HG03432 (cell line): ENCODE results near the gene WNT7A.

Source experiments
- ATAC-seq: cut with Tn5 transposase; IDR thresholded peaks from one replicate; pipeline ENCODE4 v1.9.1; 2021; ENCODE audit warnings: mild to moderate bottlenecking, moderate library complexity; ENCODE audit not compliant: unreplicated experiment

WNT7A gene

DNA sequence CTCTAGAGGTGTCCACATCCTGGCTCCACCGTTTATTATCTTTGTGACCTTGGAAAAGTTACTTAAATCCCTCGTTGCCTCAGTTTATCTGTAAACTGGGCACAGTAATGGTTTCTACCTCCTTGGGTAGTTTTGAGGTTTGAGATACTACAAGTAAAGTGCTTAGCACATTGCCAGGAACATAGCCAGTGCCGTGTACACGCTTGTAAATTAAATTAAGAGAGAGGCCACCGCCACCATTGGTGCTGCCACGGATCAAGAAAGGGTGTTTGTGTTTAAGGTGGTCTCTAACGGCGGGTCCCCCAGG lies 5.8 kb upstream of the WNT7A start:
- no peak for ATAC-seq

DNA sequence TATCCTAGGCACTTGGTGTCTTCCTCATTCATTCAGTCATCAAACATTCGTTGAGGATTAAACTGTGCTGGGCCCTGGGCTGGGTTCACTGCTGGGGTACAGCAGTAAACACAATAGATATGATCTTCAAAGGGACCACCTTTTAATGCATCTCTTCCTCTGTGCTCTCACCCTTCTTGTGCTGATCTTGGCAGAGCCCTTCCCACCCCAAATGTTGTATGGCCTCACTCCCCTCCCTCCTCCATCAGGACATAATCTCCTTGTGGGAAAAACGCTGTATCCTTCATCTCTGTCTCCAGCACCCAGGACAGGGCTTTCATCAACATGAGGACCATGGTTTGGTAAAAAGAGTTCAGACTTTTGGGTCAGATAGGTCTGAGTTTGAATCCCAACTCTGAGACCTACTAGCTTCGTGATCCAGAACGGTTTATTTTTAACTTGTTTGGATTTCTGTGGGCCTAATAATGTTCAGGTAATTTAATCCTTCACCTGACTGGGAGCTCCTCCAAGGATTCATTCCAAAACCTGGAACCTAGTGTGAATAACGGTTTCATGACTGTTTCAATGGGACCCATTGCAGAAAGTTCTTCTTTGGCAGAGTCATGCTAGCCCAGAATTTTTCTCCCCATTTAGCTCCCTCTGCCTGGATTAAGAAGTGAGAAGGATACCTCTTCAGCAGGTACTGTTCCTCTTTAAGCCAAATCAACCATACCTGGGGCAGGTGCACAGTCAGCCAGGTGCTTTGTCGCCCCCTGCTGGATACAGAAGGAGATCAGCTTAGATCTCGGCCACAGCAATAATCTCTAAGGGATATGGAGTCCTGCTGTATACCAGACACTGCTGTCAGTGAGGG lies 5.2 kb upstream of the WNT7A start:
- ATAC-seq = no peak

DNA sequence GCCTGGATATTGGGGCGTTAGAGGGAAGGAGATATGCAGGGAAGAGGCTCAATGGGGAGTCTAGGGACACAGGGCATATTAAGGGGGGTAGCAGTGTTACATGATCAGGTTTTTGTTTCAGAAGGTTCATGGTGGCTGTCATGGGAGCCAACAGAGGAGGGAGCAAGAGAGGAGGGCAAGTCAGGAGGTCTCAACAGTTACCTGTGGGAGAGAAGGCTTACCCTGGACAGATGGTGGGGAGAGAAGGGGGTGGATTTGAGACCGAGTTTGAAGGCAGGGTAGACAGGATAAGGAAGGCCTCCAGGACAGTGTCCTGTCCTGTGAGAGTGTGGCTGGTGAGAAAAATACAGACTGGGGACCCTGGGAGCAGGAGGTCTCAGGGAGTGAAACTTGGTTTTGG lies 3.8 kb upstream of the WNT7A start:
- ATAC-seq = no peak

DNA sequence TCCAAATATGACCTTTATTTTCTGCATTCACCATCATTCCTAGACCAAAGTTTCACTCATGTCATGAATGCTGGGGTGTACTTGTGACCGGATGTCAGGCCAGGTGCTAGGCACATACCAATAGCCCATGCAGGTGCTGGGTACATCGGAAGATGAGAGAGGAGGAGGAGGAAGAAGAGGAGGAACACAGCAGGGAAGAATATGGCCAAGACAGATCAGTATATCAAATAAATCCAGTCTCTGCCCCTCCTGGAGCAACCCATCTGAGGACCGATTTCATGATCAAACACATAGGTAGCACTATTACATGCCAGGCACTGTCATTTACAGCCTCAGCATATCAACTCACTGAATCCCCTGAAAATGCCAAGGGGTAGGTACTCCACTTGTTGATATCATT lies 3.0 kb upstream of the WNT7A start:
- no peak for ATAC-seq

DNA sequence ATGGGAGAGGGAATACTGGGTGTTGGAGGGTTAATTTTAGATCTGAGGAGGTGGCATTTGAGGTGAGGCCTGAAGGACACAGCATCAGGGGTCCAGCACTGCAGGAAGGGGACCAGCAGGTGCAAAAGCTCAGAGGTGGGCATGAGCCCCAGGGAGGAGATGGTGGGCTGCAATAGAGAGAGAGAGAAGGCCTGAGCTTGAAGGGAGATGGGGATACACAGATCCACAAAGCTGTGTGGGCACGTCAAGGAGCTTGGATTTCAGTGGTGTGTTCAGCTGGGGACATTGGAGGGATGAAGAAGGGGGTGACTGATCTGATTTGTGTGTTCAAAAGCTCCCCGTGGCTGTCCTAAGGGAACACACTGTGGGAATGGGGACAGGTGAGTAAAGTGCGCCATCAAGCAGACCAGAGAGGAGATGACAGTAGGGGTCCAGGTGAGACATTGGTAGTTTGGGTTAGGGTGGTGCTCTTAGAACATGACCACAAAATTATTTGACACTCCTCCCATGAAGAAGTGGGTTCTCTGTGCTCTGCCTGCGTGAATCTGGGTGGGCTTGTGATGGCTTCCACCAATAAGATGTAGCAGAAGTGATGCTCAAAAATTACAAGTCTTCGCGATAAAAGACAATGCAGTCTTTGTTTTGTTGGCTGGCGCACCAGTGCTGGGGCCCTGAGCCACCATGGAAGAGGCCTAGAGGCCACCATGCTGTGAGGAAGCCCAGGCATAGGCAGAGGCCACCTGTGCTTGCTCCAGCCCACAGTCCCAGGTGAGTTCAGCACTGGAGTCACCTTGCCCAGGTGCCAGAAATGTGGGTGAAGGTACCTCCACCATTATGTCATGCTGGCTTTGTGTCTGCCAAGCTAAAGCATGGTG lies 1.9 kb upstream of the WNT7A start:
- no peak for ATAC-seq

DNA sequence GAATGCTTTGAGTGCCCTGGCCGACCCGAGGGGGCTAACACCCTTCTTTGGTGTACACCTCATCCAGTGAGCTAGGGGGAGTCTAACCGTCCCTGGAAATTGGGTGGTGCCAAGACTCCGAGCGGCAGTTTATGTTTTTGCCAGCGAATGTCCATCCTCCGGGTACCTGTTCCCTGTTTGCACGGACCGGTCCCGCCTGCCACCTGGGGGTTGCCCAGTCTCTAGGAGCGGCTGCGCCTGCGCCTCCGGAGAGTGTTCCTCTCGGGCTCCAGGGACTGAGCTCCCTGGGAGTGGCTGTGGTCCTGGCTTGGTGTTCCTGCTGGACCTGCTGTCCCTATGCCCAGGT lies 913 bp upstream of the WNT7A start:
- no peak for ATAC-seq

DNA sequence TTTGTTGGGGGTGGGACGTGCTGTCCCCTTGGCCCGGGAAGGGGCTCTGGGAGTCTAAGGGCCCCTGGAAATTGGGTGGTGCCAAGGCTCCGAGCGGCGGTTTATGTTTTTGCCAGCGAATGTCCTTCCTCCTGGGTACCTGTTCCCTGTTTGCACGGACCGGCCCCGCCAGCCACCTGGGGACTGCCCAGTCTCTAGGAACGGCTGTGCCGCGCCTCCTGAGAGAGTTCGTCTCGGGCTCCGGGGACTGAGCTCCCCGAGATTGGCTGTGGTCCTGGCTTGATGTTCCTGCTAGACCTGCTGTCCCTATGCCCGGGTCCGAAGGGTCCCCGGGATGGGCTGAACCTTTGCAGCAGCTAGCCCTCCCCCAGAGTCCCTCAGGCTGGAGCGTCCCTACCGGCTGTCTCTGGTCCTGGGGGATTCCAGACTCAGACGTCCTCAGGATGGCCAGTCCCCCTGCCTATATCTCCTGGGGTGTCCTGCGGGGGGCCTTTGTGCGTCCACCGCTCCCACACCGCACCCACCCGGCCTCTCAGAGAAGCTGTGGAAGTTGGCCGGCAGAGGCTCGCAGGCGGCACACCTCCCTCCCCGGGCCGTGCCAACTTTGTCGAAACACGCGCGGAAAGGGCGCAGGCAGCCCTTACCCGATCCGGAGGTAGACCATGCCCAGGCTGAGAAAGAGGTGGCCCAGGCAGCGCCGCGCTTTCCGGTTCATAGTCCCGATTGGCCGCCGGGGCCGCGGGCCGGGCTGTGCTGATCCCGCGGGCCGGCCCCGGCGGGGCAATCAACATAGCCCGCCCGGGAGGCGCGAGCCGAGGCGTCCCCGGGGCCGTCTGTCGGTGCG lies 547 bp downstream of the WNT7A start:
- no peak for ATAC-seq

DNA sequence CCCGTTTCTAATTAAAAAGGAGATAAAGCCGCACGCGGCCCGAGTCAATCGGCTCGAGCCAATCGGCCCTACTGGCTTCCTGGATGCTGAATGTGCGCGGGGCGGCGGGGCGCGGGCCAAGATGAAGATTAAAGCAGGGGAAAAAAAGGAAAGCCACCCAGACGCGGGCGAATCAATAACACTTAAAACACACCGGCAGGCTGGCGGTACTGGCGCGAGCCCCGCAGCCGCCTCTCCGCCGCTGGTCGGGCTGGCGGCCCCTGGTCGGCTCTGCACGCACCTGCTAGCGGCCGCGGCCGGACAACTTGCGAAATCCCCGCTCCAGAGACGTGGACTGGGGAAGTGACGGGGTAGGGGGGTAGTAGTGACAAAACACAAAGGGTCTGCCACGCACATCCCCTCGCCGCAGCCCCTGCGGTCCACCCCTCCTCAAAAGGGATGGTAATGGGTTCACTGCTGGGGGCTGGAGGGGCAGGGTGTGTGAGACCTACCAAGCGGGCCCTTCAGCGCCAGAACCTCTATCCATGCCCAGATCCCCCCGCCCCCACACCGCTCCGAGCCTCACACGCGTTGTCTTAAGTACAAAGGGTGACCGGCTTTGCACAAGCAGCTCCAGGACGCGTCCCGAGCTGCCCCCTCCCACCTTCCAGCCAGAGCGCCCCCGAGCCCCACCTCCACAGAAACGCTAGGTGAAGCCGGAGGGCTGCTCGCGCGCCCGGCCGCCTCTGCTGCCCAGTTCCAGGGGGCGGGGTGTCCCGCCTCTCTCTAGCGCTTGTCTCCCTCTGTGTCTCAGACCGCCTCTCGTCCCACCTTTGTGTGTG lies 1.4 kb downstream of the WNT7A start:
- no peak for ATAC-seq

DNA sequence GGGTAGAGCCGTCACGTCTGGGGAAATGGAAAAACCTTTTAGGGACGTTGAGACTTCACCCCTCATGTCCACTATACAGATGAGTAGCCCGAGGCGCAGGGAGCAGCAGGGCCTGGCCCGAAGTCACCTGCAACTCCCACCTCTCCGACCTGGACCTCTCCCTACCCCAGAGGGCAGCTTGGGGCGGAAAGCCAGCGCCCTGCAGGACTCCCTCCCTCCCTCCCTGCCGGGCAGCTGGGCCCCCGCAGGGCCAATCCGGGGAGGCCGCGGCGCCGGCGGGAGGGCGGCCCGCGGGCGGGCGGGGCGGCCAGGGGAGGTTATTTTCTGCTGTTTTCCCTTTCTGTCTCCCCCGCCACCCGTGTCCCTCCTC lies 2.0 kb downstream of the WNT7A start:
- no peak for ATAC-seq

DNA sequence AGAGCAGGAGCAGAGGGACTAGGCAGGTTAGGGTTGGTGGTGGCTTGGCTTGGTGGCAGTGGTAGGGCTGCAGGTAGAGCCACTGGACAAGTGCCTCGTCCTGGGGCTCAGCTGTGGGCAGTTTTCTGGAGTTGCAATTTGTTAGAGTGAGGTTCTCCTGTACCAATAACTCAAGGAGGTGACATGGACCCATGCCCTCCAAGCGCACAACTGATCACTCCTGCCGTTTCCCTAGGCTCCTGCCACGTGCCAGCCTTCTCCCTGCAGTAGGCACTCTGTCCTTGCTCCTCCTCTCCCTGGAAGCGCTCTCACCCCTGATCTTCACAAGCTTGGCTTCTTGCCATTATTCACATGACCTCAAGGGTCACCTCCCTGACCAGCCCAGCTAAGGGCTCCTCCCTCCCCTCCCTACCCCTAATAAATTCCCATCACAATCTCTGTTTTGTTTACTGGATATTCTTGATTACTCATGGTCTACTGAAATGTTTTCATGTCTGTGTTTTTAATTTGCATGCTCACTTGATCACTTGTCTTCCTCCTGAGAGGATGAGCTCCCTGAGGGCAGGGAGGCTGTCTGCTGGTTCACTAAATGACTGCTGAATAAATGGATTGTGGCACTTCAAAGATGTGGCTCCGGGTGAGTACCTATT lies 3.3 kb downstream of the WNT7A start:
- ATAC-seq = no peak

DNA sequence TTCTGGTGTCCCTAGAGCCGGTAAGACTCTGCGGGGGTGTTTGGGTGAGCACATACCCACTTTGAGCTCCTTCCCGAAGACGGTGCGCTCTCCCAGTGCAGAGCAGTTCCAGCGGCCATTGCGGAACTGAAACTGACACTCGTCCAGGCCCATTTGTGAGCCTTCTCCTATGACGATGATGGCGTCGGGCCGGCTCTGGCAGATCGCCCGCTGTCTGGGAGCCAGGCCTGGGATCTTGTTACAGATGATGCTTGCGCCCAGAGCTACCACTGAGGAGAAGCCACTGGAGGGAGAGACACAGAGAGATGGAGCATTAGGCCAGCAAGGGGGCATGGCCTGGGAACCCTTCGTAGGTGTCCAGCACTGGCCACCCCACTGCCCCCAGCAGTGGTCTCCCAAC lies 5.0 kb downstream of the WNT7A start:
- no peak for ATAC-seq

DNA sequence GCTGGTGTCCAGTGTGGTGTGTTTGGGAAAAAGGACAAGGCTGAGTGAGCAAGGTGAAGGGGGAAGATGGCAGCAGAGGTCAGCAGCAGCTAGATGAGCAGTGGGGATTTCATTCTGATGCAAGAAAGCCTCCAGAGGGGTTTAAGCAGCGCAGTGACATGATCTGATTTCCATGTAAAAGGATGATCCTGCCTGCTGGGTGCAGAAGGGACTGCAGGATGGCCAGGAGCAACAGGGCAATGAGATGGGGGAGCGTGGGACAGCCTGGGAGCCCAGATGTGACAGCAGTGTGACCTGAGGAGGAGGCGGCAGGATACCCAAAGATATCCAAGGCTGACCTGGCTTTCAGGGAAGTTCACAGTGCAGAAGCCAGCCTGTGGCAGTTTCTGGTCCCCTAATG lies 6.1 kb downstream of the WNT7A start:
- ATAC-seq = no peak

DNA sequence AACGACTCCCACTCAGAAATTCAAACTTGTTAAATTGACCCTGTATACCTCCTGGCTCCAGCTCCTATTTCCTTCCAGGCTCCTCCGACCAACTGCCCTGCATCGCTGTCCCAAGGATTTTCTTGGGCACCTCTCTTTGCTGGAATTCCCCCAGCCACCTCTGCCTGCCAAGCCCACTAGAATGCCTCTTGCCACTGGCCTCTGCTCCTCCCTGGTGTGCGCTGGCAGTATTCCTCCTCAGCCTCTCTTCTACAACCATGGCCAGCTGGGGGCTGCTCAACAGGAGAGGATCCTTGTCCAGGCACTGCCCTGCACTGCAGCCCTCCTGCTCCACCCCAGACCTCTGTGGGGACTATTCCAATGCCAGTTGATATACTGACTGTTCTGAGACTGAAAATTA lies 7.4 kb downstream of the WNT7A start:
- ATAC-seq = no peak

DNA sequence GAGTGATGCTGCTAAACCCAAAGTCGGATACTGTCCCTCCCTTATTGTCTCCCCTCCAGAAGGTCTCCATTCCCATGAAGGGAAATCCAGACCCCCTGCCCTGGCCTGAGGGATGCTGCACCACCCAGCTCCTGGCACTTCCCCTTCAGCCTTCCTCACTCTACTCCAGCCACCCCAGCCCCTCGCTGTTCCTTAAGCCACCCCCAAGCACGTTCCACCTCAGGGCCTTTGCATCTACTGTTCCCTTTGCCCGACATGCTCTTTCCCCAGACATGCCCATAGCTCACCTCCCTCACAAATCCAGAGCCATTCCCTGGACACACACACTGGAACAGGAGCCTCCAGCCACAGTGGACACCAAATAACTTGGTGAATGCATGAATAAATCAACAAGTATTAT lies 8.1 kb downstream of the WNT7A start:
- ATAC-seq = no peak

DNA sequence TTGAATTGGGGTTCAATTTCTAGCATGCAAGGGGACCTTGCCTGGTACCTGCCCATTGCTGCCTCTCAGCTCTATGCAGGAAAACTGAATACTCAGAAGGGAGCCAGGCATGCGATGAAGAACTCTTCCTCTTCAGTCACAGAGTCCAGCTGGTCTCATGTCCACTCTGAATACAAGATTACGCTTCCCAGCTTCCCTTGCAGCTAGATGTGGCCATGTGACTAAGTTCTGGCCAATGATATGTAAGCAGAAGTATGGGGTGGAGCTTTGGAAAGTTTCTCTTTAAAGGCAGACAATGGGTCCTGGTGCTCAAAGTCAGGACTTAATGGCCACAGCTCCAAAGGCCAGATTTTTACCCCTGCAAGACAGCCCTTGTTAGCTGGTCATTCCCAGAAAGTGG lies 9.0 kb downstream of the WNT7A start:
- no peak for ATAC-seq

DNA sequence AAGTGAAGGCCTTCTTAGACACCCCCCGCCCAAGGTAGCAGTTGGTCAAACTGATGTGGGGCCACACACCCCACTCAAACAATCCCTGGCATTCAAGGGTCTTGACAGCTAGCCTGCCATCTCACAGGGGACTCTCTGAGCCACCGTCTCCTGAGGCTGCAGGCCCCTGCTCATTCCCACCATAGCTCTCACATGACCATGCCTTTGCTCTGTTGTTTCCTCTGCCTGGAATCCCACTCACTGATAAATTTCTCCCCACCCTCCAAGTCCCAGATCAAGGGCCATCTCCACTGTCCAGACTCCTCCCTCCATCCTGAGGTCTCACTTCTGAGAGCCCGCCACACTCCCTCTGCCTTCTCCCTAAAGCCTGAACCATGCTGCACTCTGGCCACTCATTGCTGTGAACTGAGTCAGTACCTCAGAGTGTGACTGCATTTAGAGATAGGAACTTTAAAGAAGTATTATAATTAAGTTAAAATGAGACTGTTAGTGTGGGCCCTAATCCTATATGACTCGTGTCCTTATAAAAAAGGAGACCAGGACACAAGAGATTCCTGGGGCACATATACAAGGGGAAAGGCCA lies 10.0 kb downstream of the WNT7A start:
- no peak for ATAC-seq

DNA sequence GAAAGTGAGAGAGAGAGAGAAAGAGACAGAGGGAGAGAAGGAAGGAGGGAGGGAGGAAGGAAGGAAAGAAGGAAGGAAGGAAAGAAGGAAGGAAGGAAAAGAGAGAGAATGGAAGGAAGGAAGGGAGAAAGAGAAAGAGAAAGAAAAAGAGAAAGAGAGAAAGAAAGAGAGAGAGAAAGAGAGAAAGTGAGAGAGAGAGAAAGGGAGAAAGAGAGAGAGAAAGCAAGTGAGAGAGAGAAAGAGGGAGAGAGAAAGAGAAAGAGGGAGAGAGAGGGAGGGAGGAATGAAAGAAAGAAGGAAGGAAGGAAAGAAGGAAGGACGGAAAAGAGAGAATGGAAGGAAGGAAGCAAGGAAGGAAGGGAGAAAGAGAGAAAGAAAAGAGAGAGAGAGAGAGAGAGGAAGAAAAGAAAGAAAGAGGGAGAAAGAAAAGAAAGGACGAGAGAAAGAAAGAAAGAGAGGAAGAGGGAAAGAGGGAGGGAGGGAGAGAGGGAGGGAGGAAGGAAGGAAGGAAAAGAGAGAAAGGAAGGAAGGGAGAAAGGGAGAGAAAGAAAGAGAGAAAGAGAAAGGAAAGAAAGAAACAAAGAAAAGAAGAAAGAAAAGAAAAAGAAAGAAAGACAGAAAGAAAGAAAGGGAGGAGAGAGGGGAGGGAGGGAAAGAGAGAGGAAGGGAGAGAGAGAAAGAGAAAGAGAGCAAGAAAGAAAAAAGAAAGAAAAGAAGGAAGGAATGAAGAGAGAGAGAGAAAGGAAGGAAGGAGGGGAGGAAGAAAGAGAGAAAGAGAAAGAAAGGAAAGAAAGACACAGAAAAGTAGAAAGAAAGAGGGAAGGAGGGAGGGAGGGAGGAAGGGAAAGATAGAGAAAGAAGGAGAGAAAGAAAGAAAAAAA lies 10.8 kb downstream of the WNT7A start:
- no peak for ATAC-seq

DNA sequence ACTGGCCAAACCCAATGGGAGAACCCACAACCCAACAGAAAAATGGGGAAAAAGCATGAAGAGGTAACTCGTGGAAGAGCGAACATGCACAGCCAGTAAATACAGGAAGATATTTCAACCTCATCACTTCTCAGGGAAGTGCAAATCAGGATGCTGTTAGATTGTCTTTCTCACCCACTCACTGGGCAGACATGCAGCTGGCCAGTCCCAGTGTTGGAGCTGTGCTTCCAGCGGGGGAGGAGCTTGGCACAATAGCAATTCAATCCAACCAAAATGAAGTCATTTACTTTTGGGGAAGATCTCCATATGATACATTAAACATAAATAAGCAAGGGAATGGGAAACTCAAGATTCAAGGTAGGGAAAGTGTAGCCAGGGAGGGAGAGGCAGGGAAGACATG lies 12.1 kb downstream of the WNT7A start:
- no peak for ATAC-seq
